Measurements from ENCODE around the gene PCDHA6.
"Not testable (repeated sequence)": the region's sequence is repeated elsewhere in the genome, so short reads cannot be mapped to it uniquely, and the experiment has no call there.

The PCDHA6 gene

GRCh38 chr5:140822969-140823368 lies 4.8 kb upstream of the PCDHA6 start:
- DNase-seq: not testable (repeated sequence)

- DNase-seq: no peak
Measured at GRCh38 chr5:140823475-140823874, 4.3 kb upstream of the PCDHA6 start.

- DNase-seq: no peak
Measured at GRCh38 chr5:140828362-140828737, 590 bp downstream of the PCDHA6 start.

GRCh38 chr5:140829511-140830501 lies 2.0 kb downstream of the PCDHA6 start:
- not testable (repeated sequence) for DNase-seq

DNA sequence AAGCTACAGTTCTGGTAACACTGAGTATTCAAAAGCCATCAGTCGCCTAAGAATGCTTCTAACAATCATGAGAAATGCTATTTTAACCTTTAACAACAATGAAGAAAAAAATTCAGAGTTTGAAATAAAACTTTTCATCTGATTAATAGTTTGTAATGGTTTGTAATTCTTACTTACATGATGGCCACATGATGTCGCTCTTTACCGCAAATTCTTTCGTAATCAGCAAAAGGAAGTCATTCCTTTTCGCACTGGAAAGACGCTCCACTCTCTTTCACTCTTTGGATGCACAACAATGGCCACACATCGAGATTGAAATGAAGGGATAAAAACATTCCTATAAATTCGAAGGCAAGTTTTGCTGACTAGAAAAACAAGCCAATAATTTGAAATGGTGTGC lies 6.2 kb downstream of the PCDHA6 start, which contains the start of gene PCDHA7:
Gene PCDHA7, plus strand, starts transcription at position 277 of the 400 bp plus-strand sequence. Its CDS starts 115 bp downstream, at position 392.
- DNase-seq: no peak

GRCh38 chr5:140834439-140835008 lies 6.8 kb downstream of the PCDHA6 start:
- DNase-seq: not testable (repeated sequence)

- no peak for DNase-seq
Measured at GRCh38 chr5:140835622-140836510, 8.1 kb downstream of the PCDHA6 start.

- DNase-seq: no peak
Measured at GRCh38 chr5:140840978-140841962, 13.5 kb downstream of the PCDHA6 start, which contains the start of gene PCDHA8. PCDHA8 (plus strand) TSS chr5:140841187; CDS start chr5:140841322, 135 bp downstream.

DNA sequence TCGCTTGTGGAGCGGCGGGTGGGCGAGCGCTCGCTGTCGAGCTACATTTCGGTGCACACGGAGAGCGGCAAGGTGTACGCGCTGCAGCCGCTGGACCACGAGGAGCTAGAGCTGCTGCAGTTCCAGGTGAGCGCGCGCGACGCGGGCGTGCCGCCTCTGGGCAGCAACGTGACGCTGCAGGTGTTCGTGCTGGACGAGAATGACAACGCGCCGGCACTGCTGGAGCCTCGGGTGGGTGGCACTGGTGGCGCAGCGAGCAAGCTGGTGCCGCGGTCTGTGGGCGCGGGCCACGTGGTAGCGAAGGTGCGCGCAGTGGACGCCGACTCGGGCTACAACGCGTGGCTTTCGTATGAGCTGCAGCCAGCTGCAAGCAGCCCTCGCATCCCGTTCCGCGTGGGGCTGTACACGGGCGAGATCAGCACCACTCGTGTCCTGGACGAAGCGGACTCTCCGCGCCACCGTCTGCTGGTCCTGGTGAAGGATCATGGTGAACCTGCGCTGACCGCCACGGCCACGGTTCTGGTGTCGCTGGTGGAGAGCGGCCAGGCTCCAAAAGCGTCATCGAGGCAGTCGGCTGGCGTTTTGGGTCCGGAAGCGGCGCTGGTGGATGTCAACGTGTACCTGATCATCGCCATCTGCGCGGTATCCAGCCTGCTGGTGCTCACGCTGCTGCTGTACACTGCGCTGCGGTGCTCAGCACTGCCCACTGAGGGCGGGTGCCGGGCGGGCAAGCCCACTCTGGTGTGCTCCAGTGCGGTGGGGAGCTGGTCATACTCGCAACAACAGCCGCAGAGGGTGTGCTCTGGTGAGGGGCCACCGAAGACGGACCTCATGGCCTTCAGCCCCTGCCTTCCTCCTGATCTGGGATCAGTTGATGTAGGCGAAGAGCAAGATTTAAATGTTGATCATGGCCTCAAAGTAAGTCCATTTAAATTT lies 15.3 kb downstream of the PCDHA6 start:
- no peak for DNase-seq

- DNase-seq: not testable (repeated sequence)
Measured at GRCh38 chr5:140848139-140849102, 20.7 kb downstream of the PCDHA6 start, which contains the start of gene PCDHA9. PCDHA9 (plus strand) TSS chr5:140848382; CDS start chr5:140848496, 114 bp downstream.

GRCh38 chr5:140849831-140850634 lies 22.3 kb downstream of the PCDHA6 start:
- DNase-seq: not testable (repeated sequence)

- no peak for DNase-seq
Measured at GRCh38 chr5:140855772-140856674, 28.3 kb downstream of the PCDHA6 start, which contains the start of gene PCDHA10. PCDHA10 (plus strand) TSS chr5:140855897; CDS start chr5:140856049, 152 bp downstream.

DNA sequence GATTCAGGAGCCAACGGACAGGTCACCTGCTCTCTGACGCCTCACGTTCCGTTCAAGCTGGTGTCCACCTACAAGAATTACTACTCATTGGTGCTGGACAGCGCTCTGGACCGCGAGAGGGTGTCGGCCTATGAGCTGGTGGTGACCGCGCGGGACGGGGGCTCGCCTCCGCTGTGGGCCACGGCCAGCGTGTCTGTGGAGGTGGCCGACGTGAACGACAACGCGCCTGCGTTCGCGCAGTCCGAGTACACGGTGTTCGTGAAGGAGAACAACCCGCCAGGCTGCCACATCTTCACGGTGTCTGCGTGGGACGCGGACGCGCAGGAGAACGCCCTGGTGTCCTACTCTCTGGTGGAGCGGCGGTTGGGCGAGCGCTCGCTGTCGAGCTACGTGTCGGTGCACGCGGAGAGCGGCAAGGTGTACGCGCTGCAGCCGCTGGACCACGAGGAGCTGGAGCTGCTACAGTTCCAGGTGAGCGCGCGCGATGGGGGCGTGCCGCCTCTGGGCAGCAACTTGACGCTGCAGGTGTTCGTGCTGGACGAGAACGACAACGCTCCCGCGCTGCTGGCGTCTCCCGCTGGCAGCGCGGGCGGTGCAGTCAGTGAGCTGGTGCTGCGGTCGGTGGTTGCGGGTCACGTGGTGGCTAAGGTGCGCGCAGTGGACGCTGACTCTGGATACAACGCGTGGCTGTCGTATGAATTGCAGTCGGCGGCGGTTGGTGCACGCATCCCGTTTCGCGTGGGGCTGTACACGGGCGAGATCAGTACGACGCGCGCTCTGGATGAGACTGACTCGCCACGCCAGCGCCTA lies 29.6 kb downstream of the PCDHA6 start:
- no peak for DNase-seq

DNA sequence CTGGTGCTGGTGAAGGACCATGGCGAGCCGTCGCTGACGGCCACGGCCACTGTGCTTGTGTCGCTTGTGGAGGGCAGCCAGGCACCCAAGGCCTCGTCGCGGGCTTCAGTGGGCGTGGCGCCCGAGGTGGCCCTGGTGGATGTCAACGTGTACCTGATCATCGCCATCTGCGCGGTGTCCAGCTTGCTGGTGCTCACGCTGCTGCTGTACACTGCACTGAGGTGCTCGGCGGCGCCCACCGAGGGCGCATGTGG lies 30.2 kb downstream of the PCDHA6 start:
- no peak for DNase-seq

DNA sequence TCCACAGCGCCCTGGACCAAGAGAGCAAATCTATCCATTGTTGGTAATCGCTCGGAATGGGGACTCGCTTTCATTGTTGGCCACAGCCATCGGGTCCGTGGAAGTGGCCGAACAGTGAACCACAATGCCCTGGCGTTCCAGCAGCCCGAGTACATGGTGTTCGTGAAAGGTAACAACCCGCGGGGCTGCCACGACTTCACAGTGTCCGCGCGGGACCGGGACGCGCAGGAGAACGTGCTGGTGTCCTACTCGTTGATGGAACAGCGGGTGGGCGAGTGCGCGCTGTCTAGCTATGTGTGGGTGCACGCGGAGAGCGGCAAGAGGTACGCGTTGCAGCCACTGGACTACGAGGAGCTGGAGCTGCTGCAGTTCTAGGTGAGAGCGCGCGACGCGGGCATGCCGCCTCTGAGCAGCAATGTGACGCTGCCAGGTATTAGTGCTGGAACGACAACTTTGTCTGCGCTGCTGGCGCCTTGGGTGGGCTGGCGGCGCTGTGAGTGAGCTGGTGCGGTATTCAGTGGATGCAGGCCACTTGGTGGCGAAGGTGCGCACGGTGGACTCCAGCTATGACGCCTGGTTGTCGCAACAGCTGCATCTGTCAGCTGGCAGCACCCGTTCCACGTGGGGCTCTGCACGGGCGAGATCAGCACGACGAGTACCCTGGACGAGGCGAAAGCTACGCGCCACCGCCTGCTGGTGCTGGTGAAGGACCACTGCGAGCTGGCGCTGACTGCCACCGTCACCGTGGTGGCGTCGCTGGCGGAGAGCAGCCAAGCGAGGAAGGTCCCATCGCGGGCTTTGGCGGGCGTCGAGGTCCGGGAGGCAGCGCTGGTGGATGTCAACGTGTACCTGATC lies 34.9 kb downstream of the PCDHA6 start:
- DNase-seq: no peak
